Left renal pelvis (tissue), 4 donors: ENCODE results near the gene CD8B. TPM values are rescaled to one million over a fixed set of nuclear protein-coding genes. Genes with fewer than 3 reads are reported as not detected.
A peak's percentile ranks its signal among the peaks of the same experiment; 100 is the strongest.
"Not testable (repeated sequence)": the region's sequence is repeated elsewhere in the genome, so short reads cannot be mapped to it uniquely, and the experiment has no call there.

Source experiments
- DNase-seq, 4 donors: peaks; one replicate each; pipeline ENCODE4 v3.0.0-alpha.2; 2013; ENCODE audit warnings: low read depth in 4 of 4, low spot score in 3 of 4
- polyA plus RNA-seq, 4 donors: library from polyadenylated mRNA; unstranded; fragments of 120-200 nt; gene quantifications; one replicate each; pipeline ENCODE4 v1.2.1, GENCODE V29; 2013; ENCODE audit not compliant: insufficient read length in 4 of 4

The CD8B gene
- polyA plus RNA-seq, 4 donors, result 0.12 to 0.83 (median 0.59) TPM

- DNase-seq, result not testable (repeated sequence)
Observed at GRCh38 chr2:86836915-86837695, 24.6 kb downstream of the CD8B start.

- not testable (repeated sequence) for DNase-seq
Observed at GRCh38 chr2:86835548-86835889, 26.2 kb downstream of the CD8B start.

GRCh38 chr2:86833315-86833714 lies 28.4 kb downstream of the CD8B start:
- no peak for DNase-seq

- DNase-seq, result no peak
Observed at GRCh38 chr2:86832334-86833096, 29.2 kb downstream of the CD8B start.

- DNase-seq, result no peak
Observed at GRCh38 chr2:86831537-86831936, 30.1 kb downstream of the CD8B start.

GRCh38 chr2:86826951-86827350 lies 34.7 kb downstream of the CD8B start:
- no peak for DNase-seq

- no peak for DNase-seq
Observed at GRCh38 chr2:86825693-86826381, 35.8 kb downstream of the CD8B start.

- DNase-seq, result no peak
Observed at GRCh38 chr2:86825036-86825692, 36.5 kb downstream of the CD8B start.

- DNase-seq, result no peak
Observed at GRCh38 chr2:86822668-86823345, 38.9 kb downstream of the CD8B start.

GRCh38 chr2:86821842-86822241 lies 39.8 kb downstream of the CD8B start:
- DNase-seq, result no peak

GRCh38 chr2:86821306-86821705 lies 40.4 kb downstream of the CD8B start:
- no peak for DNase-seq

GRCh38 chr2:86818957-86819356 lies 42.7 kb downstream of the CD8B start:
- no peak for DNase-seq

GRCh38 chr2:86818114-86818801 lies 43.4 kb downstream of the CD8B start:
- DNase-seq, result no peak

- no peak for DNase-seq
Observed at GRCh38 chr2:86815611-86816010, 46.1 kb downstream of the CD8B start.

- DNase-seq, result no peak
Observed at GRCh38 chr2:86809481-86810121, 52.1 kb downstream of the CD8B start.

- DNase-seq, result peak in 3 of 4 donors; percentile 73 to 75 (median 73)
Observed at GRCh38 chr2:86808315-86809161, 53.1 kb downstream of the CD8B start.

GRCh38 chr2:86807468-86808275 lies 54.0 kb downstream of the CD8B start:
- DNase-seq, result peak in 2 of 4 donors; percentile 28 to 29

- DNase-seq, result no peak
Observed at GRCh38 chr2:86807133-86807467, 54.6 kb downstream of the CD8B start.
